Measurements from ENCODE around the gene FAM229B. TPM values are rescaled to one million over a fixed set of nuclear protein-coding genes. Genes with fewer than 3 reads are reported as not detected.

Gene FAM229B
- total RNA-seq, 3 donors from 2014 or later = 6.3 to 12.5 (median 10.9) TPM

- Histone ChIP-seq H3K4me3 (peak overlapping the region in 1 of 3 donors; percentile 37), H3K9me3 (peaks cover 0 to 7% of the 10 kb centered on the region in 2 donors), H3K36me3 (no peaks in the 10 kb centered on the region), H3K4me1 (no peaks in the 10 kb centered on the region), H3K27me3 (no peaks in the 10 kb centered on the region), H3K27ac (no peak overlapping the region)
- intact Hi-C loops (cut with DNase I; ENCODE audit: low total_unique reads) = no loop called here
- TF ChIP-seq POLR2AphosphoS5 (IDR thresholded peaks at IDR 0.05) (no peak), CTCF (IDR thresholded peaks at IDR 0.05) (no peak), POLR2A (IDR thresholded peaks at IDR 0.05) (no peak)
- DNase-seq (ENCODE audit: low spot score in 2 of 2) = no peak
Observed at GRCh38 chr6:112054555-112055190, 32.7 kb upstream of the FAM229B start.

GRCh38 chr6:112058243-112059032, 29.0 kb upstream of the FAM229B start:
- H3K27me3 ChIP-seq = no peaks in the 10 kb centered on the region
- no peaks in the 10 kb centered on the region for H3K36me3 ChIP-seq
- intact Hi-C loops (cut with DNase I; ENCODE audit: low total_unique reads) = no loop called here
- no peaks in the 10 kb centered on the region for H3K9me3 ChIP-seq
- H3K27ac ChIP-seq = no peak overlapping the region
- no peak for DNase-seq (ENCODE audit: low spot score in 2 of 2)
- no peak overlapping the region for H3K4me3 ChIP-seq
- TF ChIP-seq POLR2A (IDR thresholded peaks at IDR 0.05) (no peak), CTCF (IDR thresholded peaks at IDR 0.05) (no peak), POLR2AphosphoS5 (IDR thresholded peaks at IDR 0.05) (no peak)
- no peaks in the 10 kb centered on the region for H3K4me1 ChIP-seq

- H3K27ac ChIP-seq = no peak overlapping the region
- H3K4me3 ChIP-seq = no peak overlapping the region
- DNase-seq (ENCODE audit: low spot score in 2 of 2) = no peak
- no peaks in the 10 kb centered on the region for H3K4me1 ChIP-seq
- no peaks in the 10 kb centered on the region for H3K27me3 ChIP-seq
- H3K9me3 ChIP-seq = no peaks in the 10 kb centered on the region
- H3K36me3 ChIP-seq = no peaks in the 10 kb centered on the region
- no peak for TF ChIP-seq POLR2AphosphoS5 (IDR thresholded peaks at IDR 0.05)
- TF ChIP-seq CTCF (IDR thresholded peaks at IDR 0.05) = no peak
- TF ChIP-seq POLR2A (IDR thresholded peaks at IDR 0.05) = no peak
- intact Hi-C loops (cut with DNase I; ENCODE audit: low total_unique reads) = no loop called here
Observed at GRCh38 chr6:112061605-112062004, 25.8 kb upstream of the FAM229B start.

- Histone ChIP-seq H3K4me3 (no peak overlapping the region), H3K4me1 (no peaks in the 10 kb centered on the region), H3K36me3 (no peaks in the 10 kb centered on the region), H3K27me3 (no peaks in the 10 kb centered on the region), H3K9me3 (no peaks in the 10 kb centered on the region), H3K27ac (no peak overlapping the region)
- DNase-seq (ENCODE audit: low spot score in 2 of 2) = no peak
- intact Hi-C loops (cut with DNase I; ENCODE audit: low total_unique reads) = no loop called here
- no peak for TF ChIP-seq CTCF (IDR thresholded peaks at IDR 0.05)
- no peak for TF ChIP-seq POLR2AphosphoS5 (IDR thresholded peaks at IDR 0.05)
- TF ChIP-seq POLR2A (IDR thresholded peaks at IDR 0.05) = no peak
Observed at GRCh38 chr6:112062966-112063365, 24.4 kb upstream of the FAM229B start.

- intact Hi-C loops (cut with DNase I; ENCODE audit: low total_unique reads) = no loop called here
- Histone ChIP-seq H3K27me3 (no peaks in the 10 kb centered on the region), H3K27ac (no peak overlapping the region), H3K36me3 (no peaks in the 10 kb centered on the region), H3K4me3 (no peak overlapping the region), H3K9me3 (no peaks in the 10 kb centered on the region), H3K4me1 (no peaks in the 10 kb centered on the region)
- DNase-seq (ENCODE audit: low spot score in 2 of 2) = no peak
- TF ChIP-seq POLR2A (IDR thresholded peaks at IDR 0.05) = no peak
- no peak for TF ChIP-seq POLR2AphosphoS5 (IDR thresholded peaks at IDR 0.05)
- no peak for TF ChIP-seq CTCF (IDR thresholded peaks at IDR 0.05)
Observed at GRCh38 chr6:112065426-112065986, 21.9 kb upstream of the FAM229B start.
